Activated naive CD8-positive, alpha-beta T cell treated with anti-CD3 and anti-CD28 coated beads, Interleukin-2, amount 50 U/mL, for 24 hours (primary cell): Measurements from ENCODE around the gene IL19.
"Not testable (repeated sequence)": the region's sequence is repeated elsewhere in the genome, so short reads cannot be mapped to it uniquely, and the experiment has no call there.

Source experiments
- ATAC-seq: fragments of 150-1000 bp; cut with Tn5 transposase; one replicate; pipeline ENCODE4 v1.10.0; 2021
- DNase-seq: peaks from one replicate; pipeline ENCODE4 v3.0.0; 2021
- H3K27ac Mint-ChIP-seq: one replicate; pipeline ENCODE4 v1.8.0; 2021; ENCODE audit warnings: mild to moderate bottlenecking, mixed read lengths
- H3K27me3 Mint-ChIP-seq: one replicate; pipeline ENCODE4 v1.8.0; 2021; ENCODE audit warnings: mixed read lengths
- H3K36me3 Mint-ChIP-seq: one replicate; pipeline ENCODE4 v1.8.0; 2021; ENCODE audit warnings: low read depth, mixed read lengths
- H3K4me1 Mint-ChIP-seq: one replicate; pipeline ENCODE4 v1.8.0; 2021; ENCODE audit warnings: mixed read lengths
- H3K4me3 Mint-ChIP-seq: one replicate; pipeline ENCODE4 v1.8.0; 2021; ENCODE audit warnings: mild to moderate bottlenecking, moderate library complexity, mixed read lengths
- H3K9me3 Mint-ChIP-seq: one replicate; pipeline ENCODE4 v1.8.0; 2021; ENCODE audit warnings: mixed read lengths

The IL19 gene

GRCh38 chr1:206853696-206854095, 83.1 kb downstream of the IL19 start:
- H3K4me3 Mint-ChIP-seq, H3K27me3 Mint-ChIP-seq: not testable (repeated sequence)

GRCh38 chr1:206854401-206855129, 84.0 kb downstream of the IL19 start:
- DNase-seq (no peak), ATAC-seq (no peak)
- H3K36me3 Mint-ChIP-seq, result no peaks in the 10 kb centered on the region
- H3K9me3 Mint-ChIP-seq, result no peaks in the 10 kb centered on the region
- H3K27me3 Mint-ChIP-seq, result peaks cover 5% of the 10 kb centered on the region
- peaks cover 9% of the 10 kb centered on the region for H3K4me1 Mint-ChIP-seq
- no peak overlapping the region for H3K27ac Mint-ChIP-seq
- no peak overlapping the region for H3K4me3 Mint-ChIP-seq

More at GRCh38 chr1:206853696-206854095, 83.1 kb downstream of the IL19 start:
- H3K36me3 Mint-ChIP-seq, ATAC-seq, DNase-seq, H3K4me1 Mint-ChIP-seq, H3K9me3 Mint-ChIP-seq, H3K27ac Mint-ChIP-seq: not testable (repeated sequence)

GRCh38 chr1:206855859-206856258, 85.3 kb downstream of the IL19 start:
- Mint-ChIP-seq H3K4me1 (peaks cover 9% of the 10 kb centered on the region), H3K27me3 (peaks cover 2% of the 10 kb centered on the region)
- no peak for ATAC-seq

GRCh38 chr1:206856674-206857464, 86.3 kb downstream of the IL19 start:
- no peaks in the 10 kb centered on the region for H3K9me3 Mint-ChIP-seq
- DNase-seq (no peak), ATAC-seq (peak; percentile 73)
- peaks cover 9% of the 10 kb centered on the region for H3K4me1 Mint-ChIP-seq
- no peak overlapping the region for H3K27ac Mint-ChIP-seq
- no peak overlapping the region for H3K4me3 Mint-ChIP-seq
- no peaks in the 10 kb centered on the region for H3K36me3 Mint-ChIP-seq
- peaks cover 6% of the 10 kb centered on the region for H3K27me3 Mint-ChIP-seq

More at GRCh38 chr1:206855859-206856258, 85.3 kb downstream of the IL19 start:
- DNase-seq, result no peak
- no peak overlapping the region for H3K4me3 Mint-ChIP-seq
- H3K9me3 Mint-ChIP-seq, result no peaks in the 10 kb centered on the region
- no peaks in the 10 kb centered on the region for H3K36me3 Mint-ChIP-seq
- H3K27ac Mint-ChIP-seq, result no peak overlapping the region

GRCh38 chr1:206859082-206859521, 88.5 kb downstream of the IL19 start:
- no peak overlapping the region for H3K4me3 Mint-ChIP-seq
- H3K27ac Mint-ChIP-seq, result peak overlapping the region; percentile 48
- DNase-seq (no peak), ATAC-seq (no peak)
- H3K27me3 Mint-ChIP-seq, result peaks cover 6% of the 10 kb centered on the region
- no peaks in the 10 kb centered on the region for H3K36me3 Mint-ChIP-seq
- H3K4me1 Mint-ChIP-seq, result peaks cover 9% of the 10 kb centered on the region
- no peaks in the 10 kb centered on the region for H3K9me3 Mint-ChIP-seq

GRCh38 chr1:206860165-206860564, 89.6 kb downstream of the IL19 start:
- Mint-ChIP-seq H3K36me3 (no peaks in the 10 kb centered on the region), H3K4me3 (no peak overlapping the region), H3K4me1 (peaks cover 14% of the 10 kb centered on the region), H3K27me3 (peaks cover 6% of the 10 kb centered on the region), H3K9me3 (no peaks in the 10 kb centered on the region), H3K27ac (no peak overlapping the region)
- ATAC-seq (no peak), DNase-seq (no peak)

- Mint-ChIP-seq H3K27ac (no peak overlapping the region), H3K4me3 (no peak overlapping the region), H3K9me3 (no peaks in the 10 kb centered on the region), H3K4me1 (peaks cover 19% of the 10 kb centered on the region), H3K27me3 (peaks cover 6% of the 10 kb centered on the region), H3K36me3 (no peaks in the 10 kb centered on the region)
- ATAC-seq (no peak), DNase-seq (no peak)
Measured at GRCh38 chr1:206863266-206863665, 92.7 kb downstream of the IL19 start.

- Mint-ChIP-seq H3K4me3 (no peak within 1 kb of the TSS), H3K36me3 (peaks cover 1% of the 10 kb centered on the region), H3K4me1 (peaks cover 17% of the 10 kb centered on the region), H3K9me3 (no peaks in the 10 kb centered on the region), H3K27me3 (peaks cover 6% of the 10 kb centered on the region), H3K27ac (no peak within 1 kb of the TSS)
- DNase-seq (peak; percentile 93), ATAC-seq (peak; percentile 88)
Measured at GRCh38 chr1:206864939-206865671, 94.5 kb downstream of the IL19 start, which contains the start of gene IL20. IL20 (plus strand) TSS chr1:206865623; CDS start chr1:206865853, 230 bp downstream.

GRCh38 chr1:206866062-206866461, 95.5 kb downstream of the IL19 start:
- DNase-seq (no peak), ATAC-seq (peak; percentile 70)
- Mint-ChIP-seq H3K36me3 (peaks cover 1% of the 10 kb centered on the region), H3K9me3 (no peaks in the 10 kb centered on the region), H3K27ac (no peak overlapping the region), H3K27me3 (peaks cover 4% of the 10 kb centered on the region), H3K4me3 (no peak overlapping the region), H3K4me1 (peaks cover 17% of the 10 kb centered on the region)

GRCh38 chr1:206867239-206867638, 96.7 kb downstream of the IL19 start:
- DNase-seq (no peak), ATAC-seq (no peak)
- H3K4me1 Mint-ChIP-seq, result peaks cover 17% of the 10 kb centered on the region
- peaks cover 1% of the 10 kb centered on the region for H3K36me3 Mint-ChIP-seq
- H3K4me3 Mint-ChIP-seq, result no peak overlapping the region
- no peak overlapping the region for H3K27ac Mint-ChIP-seq
- no peaks in the 10 kb centered on the region for H3K27me3 Mint-ChIP-seq
- H3K9me3 Mint-ChIP-seq, result no peaks in the 10 kb centered on the region

GRCh38 chr1:206867716-206868115, 97.1 kb downstream of the IL19 start:
- no peak overlapping the region for H3K4me3 Mint-ChIP-seq
- no peak overlapping the region for H3K27ac Mint-ChIP-seq
- H3K4me1 Mint-ChIP-seq, result peaks cover 17% of the 10 kb centered on the region
- ATAC-seq (no peak), DNase-seq (no peak)
- no peaks in the 10 kb centered on the region for H3K27me3 Mint-ChIP-seq
- H3K36me3 Mint-ChIP-seq, result peaks cover 1% of the 10 kb centered on the region
- H3K9me3 Mint-ChIP-seq, result no peaks in the 10 kb centered on the region

GRCh38 chr1:206868264-206868663, 97.7 kb downstream of the IL19 start:
- H3K27ac Mint-ChIP-seq, result no peak overlapping the region
- H3K27me3 Mint-ChIP-seq, result no peaks in the 10 kb centered on the region
- H3K4me3 Mint-ChIP-seq, result no peak overlapping the region
- DNase-seq (no peak), ATAC-seq (no peak)
- peaks cover 17% of the 10 kb centered on the region for H3K4me1 Mint-ChIP-seq
- no peaks in the 10 kb centered on the region for H3K9me3 Mint-ChIP-seq
- peaks cover 1% of the 10 kb centered on the region for H3K36me3 Mint-ChIP-seq

GRCh38 chr1:206872139-206872538, 101.6 kb downstream of the IL19 start:
- H3K4me3 Mint-ChIP-seq, result no peak overlapping the region
- H3K27ac Mint-ChIP-seq, result no peak overlapping the region
- peaks cover 16% of the 10 kb centered on the region for H3K9me3 Mint-ChIP-seq
- peaks cover 6% of the 10 kb centered on the region for H3K36me3 Mint-ChIP-seq
- DNase-seq (no peak), ATAC-seq (no peak)
- H3K4me1 Mint-ChIP-seq, result no peaks in the 10 kb centered on the region
- no peaks in the 10 kb centered on the region for H3K27me3 Mint-ChIP-seq

GRCh38 chr1:206873603-206874188, 103.1 kb downstream of the IL19 start:
- H3K4me1 Mint-ChIP-seq, result no peaks in the 10 kb centered on the region
- H3K4me3 Mint-ChIP-seq, result no peak overlapping the region
- no peak for DNase-seq
- peaks cover 28% of the 10 kb centered on the region for H3K9me3 Mint-ChIP-seq
- H3K36me3 Mint-ChIP-seq, result peaks cover 14% of the 10 kb centered on the region
- H3K27ac Mint-ChIP-seq, result no peak overlapping the region
- no peaks in the 10 kb centered on the region for H3K27me3 Mint-ChIP-seq
- ATAC-seq, result no peak
